ENCODE data around the gene CFD.

GRCh38 chr19:873561-874041, 14.1 kb downstream of the CFD start:
- TF ChIP-seq CTCF (optimal IDR thresholded peaks at IDR 0.05 in 1 of 3, IDR thresholded peaks at IDR 0.05 in 1 of 3, conservative IDR thresholded peaks at IDR 0.05 in 1 of 3; ENCODE audit: extremely low read depth in 1 of 3, insufficient read depth in 2 of 3, low read length in 3 of 3), result no peak
- no peak for TF ChIP-seq EZH2 (IDR thresholded peaks at IDR 0.05; ENCODE audit: low read length)
